GM12878 (cell line): ENCODE data around the gene IL6R. TPM values are rescaled to one million over a fixed set of nuclear protein-coding genes. Genes with fewer than 3 reads are reported as not detected.

Experiments used
- ATAC-seq: fragments of 200-7000 bp; cut with Tn5 transposase; 3 replicates; pipeline ENCODE4 v1.9.1; 2020; ENCODE audit warnings: mild to moderate bottlenecking, moderate library complexity
- BruUV-seq: library from RNA; stranded (reverse); fragments of 400-500 nt; replicated peaks from 2 replicates; lab custom pipeline; 2021; lab: Mats Ljungman, UMichigan
- CTCF ChIA-PET: fragments of 300-600 bp; sonication (Branson Sonifier 250); formaldehyde crosslinking; extraction: SDS; loops from one replicate; lab custom pipeline; 2021; ENCODE audit warnings: inconsistent platforms; lab: Yijun Ruan, JAX
- POLR2A ChIA-PET: fragments of 350-600 bp; formaldehyde crosslinking; extraction: SDS; loops from one replicate; lab custom pipeline; 2021; ENCODE audit warnings: inconsistent platforms; lab: Charles Lee
- RAD21 ChIA-PET: fragments of 300-600 bp; sonication (Branson Sonifier 250); formaldehyde crosslinking; loops from one replicate; lab custom pipeline; 2023; ENCODE audit warnings: antibody characterized with exemption; ENCODE audit not compliant: unreplicated experiment; lab: Charles Lee
- SMC1A ChIA-PET: fragments of 300-600 bp; sonication (Branson Sonifier 250); formaldehyde crosslinking; loops from one replicate; lab custom pipeline; 2023; ENCODE audit not compliant: unreplicated experiment, uncharacterized antibody; lab: Charles Lee
- DNase-seq: peaks from one replicate; pipeline ENCODE4 v3.0.0-alpha.2; 2011; ENCODE audit warnings: low read depth, low spot score
- FAIRE-seq: peaks from 3 replicates; lab custom pipeline; 2011; peaks lifted over from hg19 to GRCh38; lab: Jason Lieb, UNC
- H2AFZ ChIP-seq: 2 replicates; pipeline ENCODE4 v1.6.0; 2011; ENCODE audit warnings: low read depth, low read length, control low read depth; ENCODE audit not compliant: control insufficient read depth
- H3K27ac ChIP-seq: 2 replicates; pipeline ENCODE4 v1.5.1; 2011; ENCODE audit warnings: control low read depth; ENCODE audit not compliant: control insufficient read depth, insufficient read depth
- H3K27me3 ChIP-seq, 2 experiments: replicated peaks in 1 of 2; 2 replicates each; pipeline versions ENCODE4 v1.6.0 to v1.6.1; 2011; ENCODE audit warnings: low read length in 1 of 2; ENCODE audit not compliant: control insufficient read depth in 2 of 2, insufficient read depth in 2 of 2
- H3K36me3 ChIP-seq, 2 experiments: 2 replicates each; pipeline ENCODE4 v1.5.1; 2011; ENCODE audit warnings: low read length in 1 of 2; ENCODE audit not compliant: control insufficient read depth in 2 of 2, insufficient read depth in 2 of 2
- H3K4me1 ChIP-seq: 2 replicates; pipeline ENCODE4 v1.6.1; 2011; ENCODE audit warnings: mild to moderate bottlenecking, low read length, moderate library complexity, mixed read lengths; ENCODE audit not compliant: control insufficient read depth, insufficient read depth
- H3K4me2 ChIP-seq: 2 replicates; pipeline ENCODE4 v1.6.0; 2011; ENCODE audit warnings: control low read depth; ENCODE audit not compliant: control insufficient read depth, insufficient read depth
- H3K4me3 ChIP-seq: fragments of 200-600 bp; sonication (generic); 2 replicates; pipeline ENCODE4 v1.5.1; 2016
- H3K79me2 ChIP-seq: 2 replicates; pipeline ENCODE4 v1.6.0; 2011; ENCODE audit warnings: low read length; ENCODE audit not compliant: control insufficient read depth, insufficient read depth
- H3K9ac ChIP-seq: 2 replicates; pipeline ENCODE4 v1.8.0; 2011; ENCODE audit warnings: low read length, control low read depth, mixed read lengths; ENCODE audit not compliant: control insufficient read depth, insufficient read depth
- H3K9me3 ChIP-seq: replicated peaks from 3 replicates; pipeline ENCODE4 v1.5.1; 2011; ENCODE audit warnings: mild to moderate bottlenecking, low read length; ENCODE audit not compliant: control insufficient read depth, insufficient read depth
- H4K20me1 ChIP-seq: 2 replicates; pipeline ENCODE4 v1.6.0; 2011; ENCODE audit not compliant: control insufficient read depth, insufficient read depth
- BACH1 ChIP-seq: fragments of 450-650 bp; IDR thresholded peaks from 2 replicates; pipeline ENCODE4 v1.6.1; 2017; ENCODE audit warnings: mild to moderate bottlenecking, borderline replicate concordance
- BCL11A ChIP-seq: IDR thresholded peaks from 2 replicates; pipeline ENCODE4 v1.6.1; 2011; ENCODE audit warnings: low read depth, low read length
- CHD2 ChIP-seq: IDR thresholded peaks from 2 replicates; pipeline ENCODE4 v1.6.1; 2011; ENCODE audit warnings: low read depth, low read length, improper control_type of control experiment, borderline replicate concordance
- EZH2 ChIP-seq: IDR thresholded peaks from 2 replicates; pipeline ENCODE4 v1.6.1; 2012; ENCODE audit warnings: low read depth, mild to moderate bottlenecking, control low read depth, inconsistent platforms, low read length, borderline replicate concordance; ENCODE audit not compliant: control insufficient read depth
- IKZF2 ChIP-seq, 2 experiments: fragments of 450-650 bp; IDR thresholded peaks; 2 replicates each; pipeline ENCODE4 v1.6.1; 2017; ENCODE audit warnings: mild to moderate bottlenecking in 2 of 2, moderate library complexity in 2 of 2
- MLLT1 ChIP-seq: fragments of 450-650 bp; IDR thresholded peaks from 2 replicates; pipeline ENCODE4 v1.6.1; 2016; ENCODE audit warnings: mild to moderate bottlenecking
- PAX8 ChIP-seq: fragments of 450-650 bp; IDR thresholded peaks from 2 replicates; pipeline ENCODE4 v1.6.1; 2017; ENCODE audit warnings: mild to moderate bottlenecking, moderate library complexity
- SP1 ChIP-seq: IDR thresholded peaks from one replicate; pipeline ENCODE4 v1.6.1; 2011; ENCODE audit warnings: low read depth, low read length
- SREBF1 ChIP-seq: IDR thresholded peaks from 2 replicates; pipeline ENCODE4 v1.6.1; 2012; ENCODE audit warnings: mild to moderate bottlenecking, low read length
- STAT1 ChIP-seq: fragments of 450-650 bp; conservative IDR thresholded peaks from 2 replicates; pipeline ENCODE4 v1.6.1; 2014; ENCODE audit warnings: antibody characterized with exemption, mild to moderate bottlenecking
- TCF12 ChIP-seq: IDR thresholded peaks from 2 replicates; pipeline ENCODE4 v1.6.1; 2011; ENCODE audit warnings: low read depth, mild to moderate bottlenecking, low read length
- ZSCAN29 ChIP-seq: fragments of 450-650 bp; IDR thresholded peaks from 2 replicates; pipeline ENCODE4 v1.6.1; 2017; ENCODE audit warnings: mild to moderate bottlenecking, moderate library complexity
- in situ Hi-C: fragments of 300-500 bp; cut with MboI; formaldehyde crosslinking; loops from 9 replicates; pipeline ENCODE4 v1.14.3; 2018; ENCODE audit warnings: mixed read lengths
- intact Hi-C: fragments of 100-400 bp; cut with micrococcal nuclease; formaldehyde crosslinking; loops from one replicate; pipeline ENCODE4 v1.14.2; 2022; ENCODE audit not compliant: unreplicated experiment
- polyA plus RNA-seq, 11 experiments: library from polyadenylated mRNA; depleted of rRNA in 4 of 11; unstranded in 6 of 11; stranded (reverse) in 5 of 11; fragments of >200 nt; fragmentation: Nextera tagmentation in 4 of 11; fragmentation: Illumina TruSeq in 1 of 11; extraction: Ambion mirVana in 4 of 11; extraction: Trizol in 1 of 11; gene quantifications; 1 replicate in 1 of 11; 2 replicates in 10 of 11; pipeline versions ENCODE4 v1.2.1 to v1.2.3, GENCODE V29; 2011 to 2016; ENCODE audit warnings: inconsistent platforms in 2 of 11, missing spikeins in 2 of 11, low read depth in 1 of 11
- total RNA-seq, 4 experiments: library from RNA; depleted of rRNA in 3 of 4; stranded (reverse); fragments of >200 nt in 3 of 4; fragmentation: Illumina TruSeq in 1 of 4; extraction: Trizol in 1 of 4; gene quantifications; 2 replicates each; pipeline versions ENCODE4 v1.2.1 to v1.2.3, GENCODE V29; 2013 to 2021
- TF ChIP-seq, protein P1 (sequence below): fragments of 450-650 bp; IDR thresholded peaks from 2 replicates; pipeline ENCODE4 v1.6.1; 2017; ENCODE audit warnings: mild to moderate bottlenecking, moderate library complexity
- TF ChIP-seq, protein P2 (sequence below): fragments of 450-650 bp; formaldehyde crosslinking; IDR thresholded peaks from 2 replicates; pipeline ENCODE4 v1.4.0; 2020; ENCODE audit warnings: mild to moderate bottlenecking, moderate library complexity

Gene IL6R
- total and polyA plus RNA-seq, 10 of the 15 experiments (the other 5 are each of a cell fraction or from before 2014, with no cell fraction given), result 1.9 to 43.4 (median 17.5) TPM

- no peak overlapping the region for H3K4me3 ChIP-seq
- H3K9ac ChIP-seq, result no peak overlapping the region
- intact Hi-C loops (no loop called here), in situ Hi-C loops (no loop called here)
- no peaks in the 10 kb centered on the region for H3K79me2 ChIP-seq
- RAD21 ChIA-PET, result interaction anchor here (1.6 kb wide), 1 partner anchor 14 kb away, joined by 4 read pairs; no protein-coding TSS in a partner anchor
- H4K20me1 ChIP-seq, result no peaks in the 10 kb centered on the region
- POLR2A ChIA-PET, result no interaction called here
- no peak overlapping the region for H3K27ac ChIP-seq
- H3K9me3 ChIP-seq, result no peaks in the 10 kb centered on the region
- H3K4me1 ChIP-seq, result peaks cover 13% of the 10 kb centered on the region
- DNase-seq, result no peak
- no peak for ATAC-seq
- CTCF ChIA-PET, result interaction anchor here (1.0 to 3.4 kb wide), 2 partner anchors 20 to 53 kb away, joined by 3 to 11 read pairs; no protein-coding TSS in a partner anchor
- no peak for FAIRE-seq
- no TSS peak for BruUV-seq
- H2AFZ ChIP-seq, result no peak overlapping the region
- peaks cover 0 to 3% of the 10 kb centered on the region in 2 experiments; a peak in 1 of 4 replicates for H3K36me3 ChIP-seq
- SMC1A ChIA-PET, result interaction anchor here (1.1 to 1.5 kb wide), 3 partner anchors 9 to 20 kb away, joined by 3 read pairs; no protein-coding TSS in a partner anchor
- H3K27me3 ChIP-seq, result no peaks in the 10 kb centered on the region
- no peak overlapping the region for H3K4me2 ChIP-seq
- TF ChIP-seq MLLT1 (no peak), STAT1 (no peak), BACH1 (no peak), ZSCAN29 (no peak), SP1 (no peak), EZH2 (no peak), PAX8 (no peak), IKZF2 (IDR thresholded peaks at IDR 0.05) (no peak), TCF12 (no peak), CHD2 (no peak), SREBF1 (no peak), BCL11A (no peak)
- TF ChIP-seq, protein P1, sequence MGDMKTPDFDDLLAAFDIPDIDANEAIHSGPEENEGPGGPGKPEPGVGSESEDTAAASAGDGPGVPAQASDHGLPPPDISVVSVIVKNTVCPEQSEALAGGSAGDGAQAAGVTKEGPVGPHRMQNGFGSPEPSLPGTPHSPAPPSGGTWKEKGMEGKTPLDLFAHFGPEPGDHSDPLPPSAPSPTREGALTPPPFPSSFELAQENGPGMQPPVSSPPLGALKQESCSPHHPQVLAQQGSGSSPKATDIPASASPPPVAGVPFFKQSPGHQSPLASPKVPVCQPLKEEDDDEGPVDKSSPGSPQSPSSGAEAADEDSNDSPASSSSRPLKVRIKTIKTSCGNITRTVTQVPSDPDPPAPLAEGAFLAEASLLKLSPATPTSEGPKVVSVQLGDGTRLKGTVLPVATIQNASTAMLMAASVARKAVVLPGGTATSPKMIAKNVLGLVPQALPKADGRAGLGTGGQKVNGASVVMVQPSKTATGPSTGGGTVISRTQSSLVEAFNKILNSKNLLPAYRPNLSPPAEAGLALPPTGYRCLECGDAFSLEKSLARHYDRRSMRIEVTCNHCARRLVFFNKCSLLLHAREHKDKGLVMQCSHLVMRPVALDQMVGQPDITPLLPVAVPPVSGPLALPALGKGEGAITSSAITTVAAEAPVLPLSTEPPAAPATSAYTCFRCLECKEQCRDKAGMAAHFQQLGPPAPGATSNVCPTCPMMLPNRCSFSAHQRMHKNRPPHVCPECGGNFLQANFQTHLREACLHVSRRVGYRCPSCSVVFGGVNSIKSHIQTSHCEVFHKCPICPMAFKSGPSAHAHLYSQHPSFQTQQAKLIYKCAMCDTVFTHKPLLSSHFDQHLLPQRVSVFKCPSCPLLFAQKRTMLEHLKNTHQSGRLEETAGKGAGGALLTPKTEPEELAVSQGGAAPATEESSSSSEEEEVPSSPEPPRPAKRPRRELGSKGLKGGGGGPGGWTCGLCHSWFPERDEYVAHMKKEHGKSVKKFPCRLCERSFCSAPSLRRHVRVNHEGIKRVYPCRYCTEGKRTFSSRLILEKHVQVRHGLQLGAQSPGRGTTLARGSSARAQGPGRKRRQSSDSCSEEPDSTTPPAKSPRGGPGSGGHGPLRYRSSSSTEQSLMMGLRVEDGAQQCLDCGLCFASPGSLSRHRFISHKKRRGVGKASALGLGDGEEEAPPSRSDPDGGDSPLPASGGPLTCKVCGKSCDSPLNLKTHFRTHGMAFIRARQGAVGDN, result no peak
- TF ChIP-seq, protein P2, sequence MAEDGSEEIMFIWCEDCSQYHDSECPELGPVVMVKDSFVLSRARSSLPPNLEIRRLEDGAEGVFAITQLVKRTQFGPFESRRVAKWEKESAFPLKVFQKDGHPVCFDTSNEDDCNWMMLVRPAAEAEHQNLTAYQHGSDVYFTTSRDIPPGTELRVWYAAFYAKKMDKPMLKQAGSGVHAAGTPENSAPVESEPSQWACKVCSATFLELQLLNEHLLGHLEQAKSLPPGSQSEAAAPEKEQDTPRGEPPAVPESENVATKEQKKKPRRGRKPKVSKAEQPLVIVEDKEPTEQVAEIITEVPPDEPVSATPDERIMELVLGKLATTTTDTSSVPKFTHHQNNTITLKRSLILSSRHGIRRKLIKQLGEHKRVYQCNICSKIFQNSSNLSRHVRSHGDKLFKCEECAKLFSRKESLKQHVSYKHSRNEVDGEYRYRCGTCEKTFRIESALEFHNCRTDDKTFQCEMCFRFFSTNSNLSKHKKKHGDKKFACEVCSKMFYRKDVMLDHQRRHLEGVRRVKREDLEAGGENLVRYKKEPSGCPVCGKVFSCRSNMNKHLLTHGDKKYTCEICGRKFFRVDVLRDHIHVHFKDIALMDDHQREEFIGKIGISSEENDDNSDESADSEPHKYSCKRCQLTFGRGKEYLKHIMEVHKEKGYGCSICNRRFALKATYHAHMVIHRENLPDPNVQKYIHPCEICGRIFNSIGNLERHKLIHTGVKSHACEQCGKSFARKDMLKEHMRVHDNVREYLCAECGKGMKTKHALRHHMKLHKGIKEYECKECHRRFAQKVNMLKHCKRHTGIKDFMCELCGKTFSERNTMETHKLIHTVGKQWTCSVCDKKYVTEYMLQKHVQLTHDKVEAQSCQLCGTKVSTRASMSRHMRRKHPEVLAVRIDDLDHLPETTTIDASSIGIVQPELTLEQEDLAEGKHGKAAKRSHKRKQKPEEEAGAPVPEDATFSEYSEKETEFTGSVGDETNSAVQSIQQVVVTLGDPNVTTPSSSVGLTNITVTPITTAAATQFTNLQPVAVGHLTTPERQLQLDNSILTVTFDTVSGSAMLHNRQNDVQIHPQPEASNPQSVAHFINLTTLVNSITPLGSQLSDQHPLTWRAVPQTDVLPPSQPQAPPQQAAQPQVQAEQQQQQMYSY (CRISPR knock-in tag), result no peak
These were observed 53.9 kb downstream of the IL6R start for GRCh38 chr1:154459080-154459479.
